COLO668 (cell line): ENCODE measurements around the gene GALNT12.

Experiments
- DNase-seq: peaks from one replicate; lab custom pipeline; 2025; ENCODE audit not compliant: unreplicated experiment; lab: John Stamatoyannopoulos, UW

Gene GALNT12

DNA sequence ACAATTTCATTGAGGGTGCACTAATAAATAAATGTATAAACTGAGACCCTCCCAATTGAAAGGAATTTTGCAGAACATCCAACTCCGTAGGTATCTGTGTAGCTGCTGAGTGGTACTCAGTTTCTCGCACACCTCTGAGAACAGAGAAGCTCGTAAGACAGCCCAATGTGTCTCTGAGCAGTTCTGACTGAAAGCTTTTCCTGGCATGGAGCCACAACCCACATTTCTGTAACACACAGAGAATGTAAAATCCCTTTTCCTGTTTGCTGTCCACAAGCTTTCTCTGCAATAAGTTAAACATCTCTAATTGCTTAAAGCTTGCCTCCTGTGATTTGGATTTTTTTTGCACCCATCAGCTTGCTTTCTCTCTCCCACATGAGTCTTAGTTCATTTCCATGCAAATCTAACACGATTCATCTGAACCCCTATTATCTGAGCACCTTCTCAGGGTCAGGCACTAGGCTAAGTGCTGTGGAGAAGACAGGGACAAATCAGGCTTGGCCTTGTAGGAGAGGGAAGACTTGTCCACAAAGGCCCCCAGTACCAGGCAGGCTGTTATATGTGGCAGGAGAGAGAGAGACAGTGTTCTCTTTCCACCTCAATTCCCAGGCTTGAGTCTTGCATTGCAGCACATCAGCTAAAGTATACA lies 92.1 kb downstream of the GALNT12 start:
- no peak for DNase-seq
